Peyer's patch (tissue), 4 donors: ENCODE data around the gene RAD51B.

Experiments used
- POLR2A ChIP-seq, 2 donors: fragments of 450-650 bp; IDR thresholded peaks; one replicate each; pipeline ENCODE4 v1.5.1; 2017; ENCODE audit warnings: antibody characterized with exemption in 2 of 2, mild to moderate bottlenecking in 2 of 2, moderate library complexity in 2 of 2
- TF ChIP-seq, protein P1 (sequence below), 6 experiments: fragments of 450-650 bp in 4 of 6; fragments of 200-600 bp in 2 of 6; sonication (generic) in 1 of 6; IDR thresholded peaks; one replicate each; pipeline ENCODE4 v1.5.1; 2017 to 2019; ENCODE audit warnings: antibody characterized with exemption in 6 of 6, mild to moderate bottlenecking in 3 of 6, moderate library complexity in 1 of 6

DNA sequence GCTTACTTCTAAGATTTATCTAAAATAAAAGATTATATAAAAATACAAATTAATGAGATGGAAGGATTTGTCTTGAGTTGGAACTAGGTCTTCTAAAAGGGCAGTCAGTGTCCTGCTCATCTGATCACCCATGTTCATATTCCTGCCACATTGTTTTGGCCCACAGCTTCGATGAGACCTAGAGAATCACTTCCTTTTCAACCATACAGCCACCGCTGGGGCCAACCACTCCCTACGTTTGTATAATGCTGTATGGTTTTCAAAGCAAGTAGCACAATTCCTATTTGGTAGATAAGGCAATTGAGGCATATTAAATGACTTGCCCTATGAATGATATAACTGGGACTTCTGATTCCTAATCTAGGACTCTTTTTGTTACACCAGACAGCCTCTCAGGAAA, 723.9 kb downstream of the RAD51B start:
- TF ChIP-seq, protein P1, sequence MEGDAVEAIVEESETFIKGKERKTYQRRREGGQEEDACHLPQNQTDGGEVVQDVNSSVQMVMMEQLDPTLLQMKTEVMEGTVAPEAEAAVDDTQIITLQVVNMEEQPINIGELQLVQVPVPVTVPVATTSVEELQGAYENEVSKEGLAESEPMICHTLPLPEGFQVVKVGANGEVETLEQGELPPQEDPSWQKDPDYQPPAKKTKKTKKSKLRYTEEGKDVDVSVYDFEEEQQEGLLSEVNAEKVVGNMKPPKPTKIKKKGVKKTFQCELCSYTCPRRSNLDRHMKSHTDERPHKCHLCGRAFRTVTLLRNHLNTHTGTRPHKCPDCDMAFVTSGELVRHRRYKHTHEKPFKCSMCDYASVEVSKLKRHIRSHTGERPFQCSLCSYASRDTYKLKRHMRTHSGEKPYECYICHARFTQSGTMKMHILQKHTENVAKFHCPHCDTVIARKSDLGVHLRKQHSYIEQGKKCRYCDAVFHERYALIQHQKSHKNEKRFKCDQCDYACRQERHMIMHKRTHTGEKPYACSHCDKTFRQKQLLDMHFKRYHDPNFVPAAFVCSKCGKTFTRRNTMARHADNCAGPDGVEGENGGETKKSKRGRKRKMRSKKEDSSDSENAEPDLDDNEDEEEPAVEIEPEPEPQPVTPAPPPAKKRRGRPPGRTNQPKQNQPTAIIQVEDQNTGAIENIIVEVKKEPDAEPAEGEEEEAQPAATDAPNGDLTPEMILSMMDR (IDR thresholded peaks at IDR 0.05): no peak
- no peak for TF ChIP-seq POLR2A (IDR thresholded peaks at IDR 0.05)
